Choroid plexus epithelial cell (primary cell): Measurements from ENCODE around the gene CIPC.

ENCODE experiments used
- DNase-seq: peaks from one replicate; pipeline ENCODE4 v3.0.0-alpha.2; 2010; ENCODE audit warnings: low read depth
- H3K4me3 ChIP-seq: 2 replicates; pipeline ENCODE4 v1.5.1; 2011; ENCODE audit warnings: low read depth, mild to moderate bottlenecking, control low read depth, low read length, moderate library complexity
- CTCF ChIP-seq: conservative IDR thresholded peaks from 2 replicates; pipeline ENCODE4 v1.5.1; 2011; ENCODE audit warnings: low read depth, mild to moderate bottlenecking, control low read depth, inconsistent platforms, low read length, moderate library complexity

The CIPC gene

GRCh38 chr14:77102154-77102553 lies 4.1 kb downstream of the CIPC start:
- H3K4me3 ChIP-seq: no peak overlapping the region
- no peak for DNase-seq
- TF ChIP-seq CTCF: no peak

- no peak for TF ChIP-seq CTCF
- no peak overlapping the region for H3K4me3 ChIP-seq
- DNase-seq: no peak
Observed at GRCh38 chr14:77103475-77103874, 5.4 kb downstream of the CIPC start.

GRCh38 chr14:77103951-77104350 lies 5.9 kb downstream of the CIPC start:
- no peak for TF ChIP-seq CTCF
- no peak overlapping the region for H3K4me3 ChIP-seq
- no peak for DNase-seq

GRCh38 chr14:77104393-77104792 lies 6.3 kb downstream of the CIPC start:
- no peak for TF ChIP-seq CTCF
- no peak overlapping the region for H3K4me3 ChIP-seq
- DNase-seq: no peak

- TF ChIP-seq CTCF: no peak
- no peak for DNase-seq
- no peak overlapping the region for H3K4me3 ChIP-seq
Observed at GRCh38 chr14:77105145-77105939, 7.3 kb downstream of the CIPC start.

GRCh38 chr14:77106666-77107065 lies 8.6 kb downstream of the CIPC start:
- H3K4me3 ChIP-seq: no peak overlapping the region
- TF ChIP-seq CTCF: no peak
- DNase-seq: no peak

GRCh38 chr14:77107228-77107627 lies 9.2 kb downstream of the CIPC start:
- TF ChIP-seq CTCF: no peak
- DNase-seq: no peak

More at GRCh38 chr14:77107228-77107627, 9.2 kb downstream of the CIPC start:
- no peak overlapping the region for H3K4me3 ChIP-seq
